Loucy (cell line): Measurements from ENCODE around the gene PCDHGB7.
A peak's percentile ranks its signal among the peaks of the same experiment; 100 is the strongest.
"Not testable (repeated sequence)": the region's sequence is repeated elsewhere in the genome, so short reads cannot be mapped to it uniquely, and the experiment has no call there.

Source experiments
- H2AFZ ChIP-seq: fragments of 200-600 bp; sonication (generic); 2 replicates; pipeline ENCODE4 v1.6.0; 2016; ENCODE audit warnings: antibody characterized with exemption, mild to moderate bottlenecking, low read length, moderate library complexity
- H3F3A ChIP-seq: fragments of 200-600 bp; 2 replicates; pipeline ENCODE4 v1.6.0; 2016; ENCODE audit warnings: antibody characterized with exemption, low read depth, mild to moderate bottlenecking
- H3K27me3 ChIP-seq: fragments of 200-600 bp; sonication (generic); 2 replicates; pipeline ENCODE4 v1.6.1; 2014; ENCODE audit warnings: low read length, mild to moderate bottlenecking; ENCODE audit not compliant: insufficient read depth, poor library complexity, severe bottlenecking
- H3K36me3 ChIP-seq: fragments of 200-600 bp; sonication (generic); 2 replicates; pipeline ENCODE4 v1.6.1; 2016; ENCODE audit warnings: low read length; ENCODE audit not compliant: insufficient read depth
- H3K4me1 ChIP-seq: fragments of 200-600 bp; sonication (generic); 2 replicates; pipeline ENCODE4 v1.5.1; 2014; ENCODE audit warnings: low read length, mild to moderate bottlenecking; ENCODE audit not compliant: insufficient read depth, poor library complexity, severe bottlenecking
- H3K4me2 ChIP-seq: fragments of 200-600 bp; sonication (generic); 2 replicates; pipeline ENCODE4 v1.6.0; 2014; ENCODE audit warnings: antibody characterized with exemption, low read length, low read depth, mild to moderate bottlenecking; ENCODE audit not compliant: poor library complexity, severe bottlenecking
- H3K4me3 ChIP-seq: fragments of 200-600 bp; sonication (generic); 2 replicates; pipeline ENCODE4 v1.5.1; 2014; ENCODE audit warnings: low read length, mild to moderate bottlenecking, mixed read lengths; ENCODE audit not compliant: poor library complexity, severe bottlenecking
- H3K79me2 ChIP-seq: fragments of 200-600 bp; sonication (generic); 2 replicates; pipeline ENCODE4 v1.6.1; 2014; ENCODE audit warnings: low read length; ENCODE audit not compliant: insufficient read depth
- H3K9ac ChIP-seq: fragments of 200-600 bp; sonication (generic); 2 replicates; pipeline ENCODE4 v1.6.0; 2014; ENCODE audit warnings: mild to moderate bottlenecking, low read depth, low read length, moderate library complexity; ENCODE audit not compliant: poor library complexity, severe bottlenecking
- H3K9me2 ChIP-seq: fragments of 200-600 bp; sonication (generic); replicated peaks from 2 replicates; pipeline ENCODE4 v1.6.1; 2016; ENCODE audit warnings: low read depth, low read length, mixed read lengths
- H3K9me3 ChIP-seq: fragments of 200-600 bp; sonication (generic); 2 replicates; pipeline ENCODE4 v1.6.1; 2014; ENCODE audit warnings: mild to moderate bottlenecking, antibody characterized with exemption, low read length, low read depth; ENCODE audit not compliant: insufficient read depth
- H4K20me1 ChIP-seq: fragments of 200-600 bp; sonication (generic); 2 replicates; pipeline ENCODE4 v1.6.0; 2014; ENCODE audit warnings: antibody characterized with exemption, low read length, mild to moderate bottlenecking; ENCODE audit not compliant: insufficient read depth, poor library complexity, severe bottlenecking
- EZH2phosphoT487 ChIP-seq: fragments of 200-600 bp; IDR thresholded peaks from 2 replicates; pipeline ENCODE4 v1.6.1; 2018; ENCODE audit warnings: antibody characterized with exemption, mild to moderate bottlenecking, moderate library complexity, borderline replicate concordance
- TF ChIP-seq, protein P1 (sequence below): fragments of 200-600 bp; sonication (generic); conservative IDR thresholded peaks from 2 replicates; pipeline ENCODE4 v1.5.1; 2014; ENCODE audit warnings: mild to moderate bottlenecking, antibody characterized with exemption, low read length

Gene PCDHGB7

DNA sequence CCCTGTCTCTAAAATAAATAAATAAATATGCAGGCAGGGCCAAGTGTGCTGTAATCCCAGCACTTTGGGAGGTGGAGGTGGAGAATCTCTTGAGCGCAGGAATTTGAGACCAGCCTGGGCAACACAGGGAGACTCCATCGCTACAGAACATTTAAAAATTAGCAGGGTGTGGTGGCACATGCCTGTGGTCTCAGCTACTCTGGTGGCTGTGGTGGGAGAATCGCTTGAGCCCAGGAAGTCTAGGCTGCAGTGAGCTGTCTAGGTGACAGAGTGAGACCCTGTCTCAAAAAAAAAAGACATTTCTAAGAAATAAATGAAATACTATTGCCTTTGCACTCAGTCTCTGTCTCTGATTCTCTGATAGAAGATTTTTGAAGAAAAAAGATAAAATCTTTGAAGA lies 5.9 kb upstream of the PCDHGB7 start:
- H3K9me3 ChIP-seq, result no peaks in the 10 kb centered on the region
- H3K4me1 ChIP-seq, result no peaks in the 10 kb centered on the region
- no peaks in the 10 kb centered on the region for H3K9me2 ChIP-seq
- no peaks in the 10 kb centered on the region for H4K20me1 ChIP-seq
- no peaks in the 10 kb centered on the region for H3K27me3 ChIP-seq
- H3F3A ChIP-seq, result no peaks in the 10 kb centered on the region
- no peak overlapping the region for H3K4me2 ChIP-seq
- no peaks in the 10 kb centered on the region for H3K36me3 ChIP-seq
- H2AFZ ChIP-seq, result no peak overlapping the region
- TF ChIP-seq, protein P1, sequence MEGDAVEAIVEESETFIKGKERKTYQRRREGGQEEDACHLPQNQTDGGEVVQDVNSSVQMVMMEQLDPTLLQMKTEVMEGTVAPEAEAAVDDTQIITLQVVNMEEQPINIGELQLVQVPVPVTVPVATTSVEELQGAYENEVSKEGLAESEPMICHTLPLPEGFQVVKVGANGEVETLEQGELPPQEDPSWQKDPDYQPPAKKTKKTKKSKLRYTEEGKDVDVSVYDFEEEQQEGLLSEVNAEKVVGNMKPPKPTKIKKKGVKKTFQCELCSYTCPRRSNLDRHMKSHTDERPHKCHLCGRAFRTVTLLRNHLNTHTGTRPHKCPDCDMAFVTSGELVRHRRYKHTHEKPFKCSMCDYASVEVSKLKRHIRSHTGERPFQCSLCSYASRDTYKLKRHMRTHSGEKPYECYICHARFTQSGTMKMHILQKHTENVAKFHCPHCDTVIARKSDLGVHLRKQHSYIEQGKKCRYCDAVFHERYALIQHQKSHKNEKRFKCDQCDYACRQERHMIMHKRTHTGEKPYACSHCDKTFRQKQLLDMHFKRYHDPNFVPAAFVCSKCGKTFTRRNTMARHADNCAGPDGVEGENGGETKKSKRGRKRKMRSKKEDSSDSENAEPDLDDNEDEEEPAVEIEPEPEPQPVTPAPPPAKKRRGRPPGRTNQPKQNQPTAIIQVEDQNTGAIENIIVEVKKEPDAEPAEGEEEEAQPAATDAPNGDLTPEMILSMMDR, result no peak
- TF ChIP-seq EZH2phosphoT487, result no peak
- H3K9ac ChIP-seq, result no peak overlapping the region
- H3K79me2 ChIP-seq, result no peaks in the 10 kb centered on the region
- no peak overlapping the region for H3K4me3 ChIP-seq

DNA sequence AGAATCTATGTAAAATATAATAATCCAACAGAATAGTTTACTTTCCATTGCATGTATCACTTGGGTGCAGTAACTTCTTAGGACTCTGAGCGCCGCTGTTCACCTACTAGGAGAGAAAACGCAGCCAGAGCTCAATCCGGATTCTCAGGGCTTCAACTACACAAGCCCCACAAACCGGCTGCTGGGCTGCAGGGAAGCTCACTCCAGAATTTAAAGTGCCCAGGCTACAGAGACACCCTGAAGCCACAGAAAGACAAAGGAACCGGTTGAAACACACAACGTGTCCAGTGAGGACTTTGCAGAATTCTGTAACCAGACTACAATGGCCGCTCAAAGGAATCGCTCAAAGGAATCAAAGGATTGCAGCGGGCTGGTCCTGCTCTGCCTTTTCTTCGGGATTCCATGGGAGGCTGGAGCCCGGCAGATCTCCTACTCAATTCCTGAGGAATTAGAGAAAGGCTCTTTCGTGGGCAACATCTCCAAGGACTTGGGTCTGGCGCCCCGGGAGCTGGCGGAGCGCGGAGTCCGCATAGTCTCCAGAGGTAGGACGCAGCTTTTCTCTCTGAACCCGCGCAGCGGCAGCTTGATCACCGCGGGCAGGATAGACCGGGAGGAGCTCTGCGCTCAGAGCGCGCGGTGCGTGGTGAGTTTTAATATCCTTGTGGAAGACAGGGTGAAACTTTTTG lies 4.5 kb upstream of the PCDHGB7 start, which contains the start of gene PCDHGA10:
PCDHGA10 (plus strand) TSS at position 134 of the 686 bp plus-strand sequence; CDS start at position 323, 189 bp downstream.
- Histone ChIP-seq H3K4me3 (no peak within 1 kb of the TSS), H3K4me2 (peak within 1 kb of the TSS; percentile 35), H3K79me2 (no peaks in the 10 kb centered on the region), H3K4me1 (no peaks in the 10 kb centered on the region), H4K20me1 (no peaks in the 10 kb centered on the region), H3F3A (no peaks in the 10 kb centered on the region), H3K9me2 (no peaks in the 10 kb centered on the region), H3K36me3 (no peaks in the 10 kb centered on the region), H2AFZ (peak within 1 kb of the TSS; percentile 34; the same call in 1 of the 2 replicates), H3K9ac (no peak within 1 kb of the TSS), H3K9me3 (no peaks in the 10 kb centered on the region), H3K27me3 (no peaks in the 10 kb centered on the region)
- TF ChIP-seq, protein P1, result peak; percentile 72
- no peak for TF ChIP-seq EZH2phosphoT487

DNA sequence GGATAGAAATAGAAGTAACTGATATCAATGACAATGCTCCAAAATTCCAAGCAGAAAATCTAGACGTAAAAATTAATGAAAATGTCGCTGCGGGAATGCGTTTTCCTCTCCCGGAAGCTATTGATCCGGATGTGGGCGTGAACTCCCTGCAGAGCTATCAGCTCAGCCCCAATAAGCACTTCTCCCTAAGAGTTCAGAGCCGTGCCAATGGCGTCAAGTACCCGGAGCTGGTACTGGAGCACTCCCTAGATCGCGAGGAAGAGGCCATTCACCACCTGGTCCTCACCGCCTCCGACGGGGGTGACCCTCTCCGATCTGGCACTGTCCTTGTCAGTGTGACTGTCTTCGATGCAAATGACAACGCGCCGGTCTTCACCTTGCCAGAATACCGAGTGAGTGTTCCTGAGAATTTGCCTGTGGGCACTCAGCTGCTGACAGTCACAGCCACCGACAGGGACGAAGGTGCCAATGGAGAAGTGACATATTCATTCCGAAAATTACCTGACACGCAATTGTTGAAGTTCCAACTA lies 3.9 kb upstream of the PCDHGB7 start:
- no peaks in the 10 kb centered on the region for H3F3A ChIP-seq
- H3K36me3 ChIP-seq, result no peaks in the 10 kb centered on the region
- no peak overlapping the region for H3K4me2 ChIP-seq
- no peak for TF ChIP-seq EZH2phosphoT487
- TF ChIP-seq, protein P1, result no peak
- H3K79me2 ChIP-seq, result no peaks in the 10 kb centered on the region
- no peak overlapping the region for H3K9ac ChIP-seq
- no peak overlapping the region for H3K4me3 ChIP-seq
- no peaks in the 10 kb centered on the region for H3K9me3 ChIP-seq
- no peaks in the 10 kb centered on the region for H3K4me1 ChIP-seq
- H3K9me2 ChIP-seq, result no peaks in the 10 kb centered on the region
- H2AFZ ChIP-seq, result no peak overlapping the region
- no peaks in the 10 kb centered on the region for H4K20me1 ChIP-seq
- H3K27me3 ChIP-seq, result no peaks in the 10 kb centered on the region

DNA sequence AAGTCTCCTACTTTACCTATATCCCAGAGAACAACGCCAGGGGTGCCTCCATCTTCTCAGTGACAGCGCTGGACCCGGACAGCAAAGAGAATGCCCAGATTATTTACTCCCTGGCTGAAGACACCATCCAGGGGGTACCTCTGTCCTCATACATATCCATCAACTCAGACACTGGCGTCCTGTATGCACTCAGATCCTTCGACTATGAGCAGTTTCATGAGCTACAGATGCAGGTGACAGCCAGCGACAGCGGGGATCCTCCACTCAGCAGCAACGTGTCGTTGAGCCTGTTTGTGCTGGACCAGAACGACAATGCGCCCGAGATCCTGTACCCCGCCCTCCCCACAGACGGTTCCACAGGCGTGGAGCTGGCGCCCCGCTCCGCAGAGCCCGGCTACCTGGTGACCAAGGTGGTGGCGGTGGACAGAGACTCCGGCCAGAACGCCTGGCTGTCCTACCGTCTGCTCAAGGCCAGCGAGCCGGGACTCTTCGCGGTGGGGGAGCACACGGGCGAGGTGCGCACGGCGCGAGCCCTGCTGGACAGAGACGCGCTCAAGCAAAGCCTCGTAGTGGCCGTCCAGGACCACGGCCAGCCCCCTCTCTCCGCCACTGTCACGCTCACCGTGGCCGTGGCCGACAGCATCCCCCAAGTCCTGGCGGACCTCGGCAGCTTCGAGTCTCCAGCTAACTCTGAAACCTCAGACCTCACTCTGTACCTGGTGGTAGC lies 2.8 kb upstream of the PCDHGB7 start:
- H3K4me2 ChIP-seq, H3K27me3 ChIP-seq, H3F3A ChIP-seq, H4K20me1 ChIP-seq, H3K9me3 ChIP-seq, H2AFZ ChIP-seq, H3K4me3 ChIP-seq, H3K4me1 ChIP-seq, H3K36me3 ChIP-seq, H3K9ac ChIP-seq, H3K79me2 ChIP-seq, H3K9me2 ChIP-seq: not testable (repeated sequence)

DNA sequence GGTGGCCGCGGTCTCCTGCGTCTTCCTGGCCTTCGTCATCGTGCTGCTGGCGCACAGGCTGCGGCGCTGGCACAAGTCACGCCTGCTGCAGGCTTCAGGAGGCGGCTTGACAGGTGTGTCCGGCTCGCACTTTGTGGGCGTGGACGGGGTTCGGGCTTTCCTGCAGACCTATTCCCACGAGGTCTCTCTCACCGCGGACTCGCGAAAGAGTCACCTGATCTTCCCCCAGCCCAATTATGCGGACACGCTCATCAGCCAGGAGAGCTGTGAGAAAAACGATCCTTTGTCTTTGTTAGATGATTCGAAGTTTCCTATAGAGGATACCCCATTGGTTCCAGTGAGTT lies 2.2 kb upstream of the PCDHGB7 start:
- not testable (repeated sequence) for H3K9ac ChIP-seq, H3F3A ChIP-seq, H3K9me3 ChIP-seq, H2AFZ ChIP-seq, H3K4me1 ChIP-seq, H3K79me2 ChIP-seq, H3K9me2 ChIP-seq, H3K4me3 ChIP-seq, H3K4me2 ChIP-seq, H3K27me3 ChIP-seq, H4K20me1 ChIP-seq, H3K36me3 ChIP-seq
